GM18520 (cell line): ENCODE data around the gene SGPL1.

ENCODE experiments used
- ATAC-seq: cut with Tn5 transposase; IDR thresholded peaks from one replicate; pipeline ENCODE4 v1.9.1; 2021; ENCODE audit not compliant: unreplicated experiment

SGPL1 gene

DNA sequence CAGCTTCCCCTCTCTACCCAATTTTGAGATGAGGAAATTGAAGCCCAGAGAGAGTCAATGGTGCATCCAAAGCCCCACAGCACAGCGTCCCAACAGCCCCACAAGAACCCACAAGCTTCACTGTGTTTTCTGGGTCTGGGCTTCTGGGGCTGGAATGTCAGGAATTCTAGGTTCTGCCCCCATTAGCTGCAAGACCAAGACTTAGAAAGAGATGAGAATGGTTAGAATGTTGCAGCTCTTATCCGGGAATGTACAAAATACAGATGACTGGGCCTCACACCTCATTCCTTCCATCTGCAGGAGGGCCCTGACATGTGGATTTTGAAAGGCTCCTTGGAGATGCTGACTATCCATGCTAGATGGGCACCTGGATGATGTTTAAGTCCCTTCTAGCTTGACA is 6.0 kb upstream of the SGPL1 start:
- ATAC-seq: no peak

DNA sequence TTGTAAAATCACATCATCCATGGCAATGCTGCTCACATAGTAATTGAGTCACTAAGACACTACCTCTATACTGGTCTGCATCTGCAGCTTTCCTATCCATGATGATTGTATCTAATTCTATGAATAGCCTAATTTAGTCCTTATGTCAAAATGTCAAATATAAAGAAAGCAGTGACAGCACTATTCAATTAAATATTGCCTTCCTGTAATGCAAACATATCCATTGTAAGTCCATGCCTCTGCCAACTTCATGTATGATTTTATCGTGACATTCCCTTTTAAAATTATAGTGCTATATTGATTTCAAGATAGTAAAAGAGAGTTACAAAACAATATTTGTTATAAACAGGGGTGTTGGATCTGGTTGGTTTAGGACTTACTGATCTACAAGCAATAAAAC is 4.8 kb upstream of the SGPL1 start:
- no peak for ATAC-seq

DNA sequence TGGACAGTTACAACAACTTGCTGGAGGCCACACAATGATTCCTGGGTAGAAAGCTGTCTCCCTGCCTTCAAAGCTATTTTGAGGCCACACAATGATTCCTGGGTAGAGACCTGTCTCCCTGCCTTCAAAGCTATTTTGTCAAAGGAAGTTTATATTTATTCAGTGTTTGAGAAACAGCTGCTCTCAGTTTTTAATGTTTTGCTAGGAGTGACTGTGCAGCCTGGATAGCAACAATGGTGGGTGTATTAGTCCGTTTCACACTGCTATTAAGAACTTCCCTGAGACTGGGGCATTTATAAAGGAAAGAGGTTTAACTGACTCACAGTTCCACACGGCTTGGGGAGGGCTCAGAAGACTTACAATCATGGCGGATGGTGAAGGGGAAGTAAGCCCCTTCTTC is 3.9 kb upstream of the SGPL1 start:
- no peak for ATAC-seq

DNA sequence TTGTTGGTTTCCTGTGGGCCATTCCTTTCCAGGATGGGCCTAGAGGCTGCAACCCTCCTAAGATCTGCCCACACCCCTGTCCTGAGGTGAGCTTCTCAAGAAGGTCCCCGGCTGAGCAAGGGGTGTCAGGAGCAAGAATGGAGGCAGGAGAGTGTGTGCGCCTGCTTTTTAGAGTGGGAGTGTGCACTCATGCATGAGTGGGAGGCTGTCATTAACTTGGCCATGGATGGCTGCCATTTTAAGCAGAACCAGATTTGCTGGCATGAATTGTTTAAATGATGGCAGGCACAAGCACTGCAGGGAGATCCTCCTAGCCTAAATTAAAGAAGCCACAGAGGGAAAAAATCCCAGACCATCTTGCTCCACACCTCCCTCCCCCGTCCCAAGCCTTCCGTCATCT is 2.9 kb upstream of the SGPL1 start:
- no peak for ATAC-seq

DNA sequence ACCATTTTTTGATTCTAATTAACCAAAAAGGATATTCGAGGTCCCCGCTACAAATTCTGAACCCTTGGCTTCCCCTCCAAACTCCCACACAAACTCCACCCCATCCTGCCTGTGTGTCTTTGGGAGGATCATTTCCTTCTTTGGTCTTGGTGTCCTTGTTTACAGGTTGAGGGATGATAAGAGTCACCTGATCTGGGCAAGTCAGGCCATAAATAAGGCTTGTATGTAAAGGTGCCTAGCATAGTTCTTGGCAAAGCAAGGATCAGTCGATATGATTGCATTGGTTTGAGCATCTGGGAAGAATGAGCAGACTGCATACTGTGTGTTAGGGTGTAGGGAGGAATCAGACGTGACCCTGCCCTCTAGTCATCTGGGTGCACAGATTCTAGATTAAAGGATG is 1.6 kb upstream of the SGPL1 start:
- no peak for ATAC-seq

DNA sequence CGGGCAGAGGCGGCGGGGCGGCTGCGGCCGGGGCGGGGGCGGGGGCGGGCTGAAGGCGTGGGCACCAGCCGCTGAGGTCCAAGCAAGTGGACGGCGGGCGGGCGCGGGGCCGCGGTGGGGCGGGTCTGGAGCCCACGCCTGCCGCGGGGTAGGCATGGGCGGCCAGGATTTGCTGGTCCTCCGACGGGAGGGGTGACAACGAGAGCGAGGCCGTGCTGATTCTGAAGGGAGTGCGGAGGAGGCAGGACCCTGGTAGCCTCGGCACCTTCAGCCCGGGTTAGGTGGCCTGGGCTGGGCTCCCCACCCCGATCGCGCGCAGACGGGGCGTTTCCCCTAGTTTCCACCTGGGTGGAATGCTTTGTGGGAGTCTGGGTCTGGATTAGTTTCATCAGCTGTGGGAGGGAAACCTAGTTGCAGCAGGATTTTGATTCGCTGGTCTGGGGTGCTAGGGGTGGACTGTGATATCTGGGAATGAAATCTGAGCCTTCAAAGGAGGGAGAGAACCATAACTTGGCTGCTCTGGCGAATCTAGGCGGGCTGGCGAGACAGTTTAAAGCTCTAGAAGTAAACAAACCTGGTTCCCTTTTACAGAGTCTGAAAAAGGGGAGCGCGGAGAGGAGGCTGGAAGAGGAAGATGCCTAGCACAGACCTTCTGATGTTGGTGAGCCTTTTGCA is 609 bp downstream of the SGPL1 start:
- ATAC-seq: peak; percentile 14

DNA sequence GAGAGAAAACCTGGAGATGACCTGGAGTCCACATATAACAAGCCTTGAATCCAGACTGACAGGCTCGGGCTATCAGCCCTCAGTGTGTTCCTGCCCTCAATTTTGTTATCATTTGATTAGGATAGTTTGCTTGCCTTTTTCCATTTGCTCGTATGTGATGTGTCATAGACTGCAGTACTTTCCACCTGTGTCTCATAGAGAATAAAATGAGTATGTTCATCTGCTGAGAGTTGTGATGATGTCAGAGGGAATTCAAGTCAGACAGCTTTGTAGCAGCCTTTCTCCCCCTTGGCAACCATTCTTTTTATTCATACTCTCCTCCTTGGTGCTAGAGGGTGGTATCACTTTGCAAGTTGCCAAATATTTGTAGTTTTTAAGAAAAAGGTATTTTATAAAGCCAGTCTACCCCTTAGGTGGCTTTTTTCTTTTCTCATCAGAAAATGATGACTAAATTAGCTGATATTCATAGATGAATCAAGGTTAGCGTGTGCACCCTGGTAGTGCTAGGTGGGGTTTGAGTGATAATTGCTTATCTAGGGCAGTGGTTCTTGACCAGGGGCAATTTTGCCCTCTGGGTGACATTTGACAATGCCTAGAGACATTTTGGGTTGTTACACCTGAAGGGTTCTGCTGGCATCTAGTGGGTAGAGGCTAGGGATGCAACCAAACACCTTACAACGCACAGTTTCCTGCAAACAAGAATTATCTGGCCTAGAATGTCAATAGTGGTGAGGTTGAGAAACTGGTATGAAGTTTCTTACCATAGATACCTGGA is 5.4 kb downstream of the SGPL1 start:
- ATAC-seq: no peak

DNA sequence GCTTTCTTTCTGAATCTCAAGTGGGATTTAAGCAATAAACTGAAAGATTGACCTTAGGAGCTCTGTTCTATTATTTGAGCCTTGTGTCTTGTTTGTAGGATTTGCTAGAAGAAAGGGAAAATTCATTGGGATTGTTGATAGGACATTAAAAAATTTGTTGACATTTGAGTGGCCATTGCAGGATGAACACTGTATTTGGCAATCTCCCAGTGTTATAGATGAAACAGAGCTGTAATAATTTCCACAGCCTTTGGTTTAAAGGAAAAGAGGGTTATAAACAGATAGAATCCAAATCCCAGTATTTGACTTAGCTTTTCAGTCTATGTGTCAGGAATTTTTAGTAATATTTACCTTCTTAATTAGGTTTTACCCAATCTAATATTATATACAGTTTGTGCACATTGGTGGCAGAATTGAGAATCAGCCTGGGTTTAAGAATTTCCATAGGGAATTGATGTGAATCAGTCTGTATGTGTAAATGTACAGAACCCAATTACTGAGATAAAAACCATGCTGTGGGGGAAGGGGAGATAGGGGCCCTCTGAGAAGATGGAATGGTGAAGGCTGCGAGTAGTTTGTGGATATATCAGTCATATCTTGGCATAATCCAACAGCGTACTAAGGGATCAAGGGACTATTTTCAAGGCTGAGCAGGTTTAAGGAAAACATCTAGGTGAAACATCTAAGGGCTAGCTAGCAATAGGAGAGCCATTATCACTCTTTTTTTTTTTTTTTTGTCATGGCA is 6.5 kb downstream of the SGPL1 start:
- no peak for ATAC-seq

DNA sequence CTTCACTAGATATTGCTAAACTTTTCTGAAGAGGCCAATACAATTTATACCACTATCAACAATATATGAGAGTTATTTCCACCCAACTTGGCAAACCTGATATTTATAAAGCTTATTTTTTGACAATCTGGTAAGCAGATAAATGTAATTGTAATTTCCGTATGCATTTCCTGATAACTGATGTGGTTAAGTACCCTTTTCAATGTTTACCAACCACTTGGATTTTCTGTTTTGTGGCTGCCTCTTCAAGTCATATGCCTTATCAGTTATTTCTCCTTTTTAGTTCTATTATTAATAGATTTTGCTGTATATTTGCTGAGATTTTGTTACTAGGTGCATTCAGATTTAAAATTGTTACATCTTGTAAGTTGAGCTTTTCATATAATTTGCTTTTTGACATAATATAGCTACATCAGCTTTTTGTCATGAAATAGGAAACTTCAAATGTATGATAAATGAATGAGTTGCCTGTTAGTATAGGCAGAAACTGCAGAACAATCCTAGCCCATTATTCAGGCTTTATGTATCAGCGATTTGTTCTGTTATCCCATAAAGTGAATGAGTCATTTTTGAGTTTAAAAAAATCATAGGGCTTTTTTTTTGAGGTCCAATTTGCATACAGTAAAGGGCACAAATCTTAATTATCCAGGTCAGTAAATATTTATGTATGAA is 11.5 kb downstream of the SGPL1 start:
- no peak for ATAC-seq

DNA sequence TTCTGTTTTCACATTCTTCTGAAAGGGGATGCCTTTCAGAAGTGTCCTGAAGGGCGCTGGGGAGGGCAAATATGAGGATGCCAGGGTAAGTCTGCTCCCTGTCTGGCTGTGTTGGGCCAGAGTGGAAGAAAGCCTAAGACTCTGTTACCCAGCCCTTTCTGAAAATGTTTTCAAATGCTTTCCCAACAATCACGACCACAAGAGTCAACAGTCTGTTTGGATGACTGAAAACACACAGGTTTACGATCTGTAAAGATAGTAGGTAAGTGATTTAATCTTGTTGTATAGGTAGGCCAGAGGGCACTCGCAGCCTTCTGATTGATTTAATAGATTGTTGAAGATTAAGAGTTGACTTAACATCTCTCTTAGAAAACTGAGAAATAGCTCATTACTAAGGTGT is 13.2 kb downstream of the SGPL1 start:
- no peak for ATAC-seq

DNA sequence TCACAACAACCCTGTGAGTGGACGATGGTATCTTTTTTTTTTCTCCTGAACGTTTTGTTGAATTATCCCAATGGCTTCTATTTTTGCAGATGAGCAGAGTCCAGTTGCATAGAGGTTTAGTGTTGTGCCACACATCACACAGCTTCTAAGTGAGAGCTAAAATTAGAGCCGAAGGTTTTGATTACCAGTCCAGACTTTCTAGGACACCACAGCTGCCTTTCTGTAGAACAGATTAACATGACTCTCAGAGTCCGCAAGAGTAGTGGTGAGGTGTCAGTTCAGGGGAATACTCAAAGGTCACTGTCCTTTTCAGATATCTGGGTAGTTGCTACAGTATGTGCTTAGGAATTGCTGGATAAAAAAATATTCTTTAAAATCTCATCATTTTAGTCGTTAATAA is 13.8 kb downstream of the SGPL1 start:
- no peak for ATAC-seq

DNA sequence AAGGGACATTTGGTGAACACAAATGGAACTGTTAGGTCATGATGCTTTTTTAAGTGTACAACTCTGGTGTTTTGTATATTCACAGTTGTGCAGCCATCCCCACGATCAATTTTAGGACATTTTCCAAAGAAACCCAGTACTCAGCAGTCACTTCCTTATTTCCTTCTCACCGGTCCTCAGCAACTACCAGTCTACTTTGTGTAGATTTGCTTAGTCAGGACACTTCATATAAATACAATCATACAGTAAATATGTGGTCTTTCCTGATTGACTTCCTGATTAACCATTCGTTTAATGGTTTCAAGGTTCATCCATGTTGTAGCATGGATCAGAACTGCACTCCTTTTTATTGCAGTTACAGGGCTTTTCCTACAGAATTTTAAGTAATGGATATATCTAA is 14.4 kb downstream of the SGPL1 start:
- ATAC-seq: no peak

DNA sequence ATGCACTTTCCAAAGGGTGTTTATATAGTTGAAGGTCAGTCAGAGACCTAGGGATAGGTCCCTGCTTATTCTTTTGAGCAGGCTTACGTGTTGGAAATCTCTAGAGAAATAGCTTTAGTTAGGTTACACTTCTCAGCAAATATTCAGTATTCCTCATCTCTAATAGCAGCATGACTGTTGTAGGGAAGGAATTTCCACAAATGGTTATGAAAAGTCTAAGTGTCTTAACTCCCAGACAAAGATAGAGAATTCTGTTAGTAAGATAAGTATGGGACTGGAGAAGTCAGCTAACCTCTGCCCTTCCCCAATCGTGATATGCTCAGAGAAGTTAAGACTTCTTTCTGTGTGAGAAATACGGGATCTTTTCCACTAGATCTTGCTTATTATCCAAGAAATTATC is 16.5 kb downstream of the SGPL1 start:
- ATAC-seq: no peak

DNA sequence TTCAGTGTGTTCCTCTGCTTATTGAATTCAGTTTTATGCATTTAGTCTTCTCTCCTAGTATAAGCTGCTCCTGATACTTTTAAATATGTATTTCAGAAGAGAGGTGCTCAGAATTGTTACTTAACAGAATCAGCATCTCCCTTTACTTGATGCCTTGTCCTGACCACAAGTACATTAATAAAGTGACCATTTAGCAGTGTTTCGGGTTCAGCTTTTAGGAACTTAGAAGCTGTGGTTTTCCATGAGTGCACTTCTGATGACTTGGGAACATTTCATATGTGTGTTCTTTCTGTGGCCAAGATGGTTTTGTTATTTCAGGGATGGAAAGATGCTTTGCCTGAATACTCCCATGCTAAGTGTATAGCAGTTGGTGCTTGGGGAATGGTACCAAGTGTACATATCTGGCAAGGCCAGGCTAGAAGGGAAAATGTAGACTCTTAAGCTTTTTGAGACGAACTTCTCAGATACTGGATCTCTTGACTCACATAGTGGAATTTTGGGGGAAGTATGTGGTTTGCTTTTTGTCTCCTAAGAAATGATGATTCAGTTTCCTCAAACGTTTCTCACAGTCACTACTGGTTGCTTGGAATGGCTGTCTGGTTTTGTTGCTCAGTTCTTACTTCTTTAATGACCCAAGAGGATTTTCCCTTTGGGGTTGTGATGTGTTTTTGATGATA is 17.2 kb downstream of the SGPL1 start:
- ATAC-seq: no peak

DNA sequence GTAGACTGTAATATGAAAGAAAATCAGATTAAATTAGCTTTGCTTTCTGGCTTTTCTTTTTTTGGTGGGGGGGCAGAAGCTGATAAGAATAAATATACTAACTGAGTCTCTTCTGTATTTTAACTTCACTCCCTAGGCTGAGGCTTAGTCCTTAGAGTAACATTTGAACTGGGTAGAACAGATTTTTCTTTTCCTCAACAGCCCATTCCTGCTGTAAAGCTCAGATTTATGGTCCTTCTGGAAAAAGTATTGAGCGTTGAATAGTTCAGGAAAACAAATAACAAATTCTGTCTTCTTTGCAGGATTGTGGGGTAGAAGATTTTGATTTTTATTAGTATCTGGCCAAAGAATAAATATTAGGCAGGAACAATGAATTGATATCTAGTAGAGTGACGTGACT is 17.9 kb downstream of the SGPL1 start:
- no peak for ATAC-seq

DNA sequence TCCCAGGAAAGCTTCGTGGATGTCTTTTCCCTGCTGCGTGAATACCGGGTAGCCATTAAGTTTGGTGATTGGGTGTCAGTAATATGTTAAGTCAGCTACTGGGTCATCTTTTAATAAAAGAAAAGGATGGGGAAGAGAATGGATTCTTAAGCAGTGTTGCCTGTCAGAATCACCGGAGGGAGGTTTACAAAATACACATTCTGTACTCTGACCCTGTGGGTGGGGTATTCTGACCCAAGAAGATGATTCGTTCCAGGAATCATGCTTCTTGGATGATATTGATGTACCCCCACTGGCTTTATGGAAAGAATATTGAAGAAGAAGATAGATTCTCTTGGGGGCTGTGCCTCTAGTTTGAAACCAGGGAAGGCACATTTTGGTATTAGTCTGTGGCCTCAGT is 18.3 kb downstream of the SGPL1 start:
- no peak for ATAC-seq

DNA sequence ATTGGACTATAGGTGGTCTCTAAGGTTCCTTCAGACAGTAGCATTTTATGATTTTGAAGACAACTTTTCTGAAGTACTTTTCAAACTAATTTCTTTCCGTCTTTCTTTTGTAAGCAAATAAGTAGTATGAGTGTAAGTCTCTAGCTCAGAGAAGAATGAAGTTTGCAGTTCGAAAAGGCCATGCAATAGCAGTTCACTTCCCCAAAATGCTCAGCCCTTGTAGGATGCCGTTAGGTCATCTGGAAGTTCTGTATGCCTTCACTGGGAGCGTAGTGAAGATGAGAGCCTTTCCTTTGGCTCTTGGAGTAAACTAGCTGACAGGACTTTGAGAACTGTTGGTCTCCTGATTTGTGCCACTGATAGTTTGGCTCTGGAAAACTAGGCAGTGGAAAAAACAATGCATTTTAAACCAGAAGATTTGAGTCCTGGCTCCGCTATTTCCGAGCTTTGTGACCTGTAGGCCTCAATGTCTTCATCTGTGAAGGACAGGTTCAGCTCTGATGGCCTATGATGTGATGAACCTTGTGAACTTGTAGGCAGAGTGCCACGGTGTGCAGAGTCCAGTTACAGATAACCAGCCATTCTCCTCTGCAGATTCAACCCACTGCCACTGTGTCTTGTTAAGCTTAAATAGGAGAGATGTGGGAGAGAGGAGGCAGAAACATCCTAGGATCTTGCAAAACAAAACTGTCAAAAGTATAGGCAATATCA is 18.8 kb downstream of the SGPL1 start:
- ATAC-seq: no peak

DNA sequence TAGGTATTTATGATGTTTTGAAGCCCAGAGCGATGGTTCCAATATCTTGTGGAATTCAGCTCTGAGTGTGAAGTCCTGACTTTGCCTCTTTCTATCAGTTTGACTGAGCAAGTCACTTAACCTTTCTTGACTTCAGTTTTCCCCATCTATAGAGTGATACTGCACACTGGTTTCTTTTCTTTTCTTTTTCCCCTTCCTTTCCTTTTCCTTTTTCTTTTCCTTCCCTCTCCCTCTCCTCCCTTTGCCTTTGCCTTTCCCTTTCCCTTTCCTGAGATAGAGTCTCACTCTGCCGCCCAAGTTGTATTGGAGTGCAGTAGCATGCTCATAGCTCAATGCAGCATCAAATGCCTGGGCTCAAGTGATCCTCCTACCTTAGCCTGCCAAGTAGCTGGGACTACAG is 20.6 kb downstream of the SGPL1 start:
- ATAC-seq: no peak

DNA sequence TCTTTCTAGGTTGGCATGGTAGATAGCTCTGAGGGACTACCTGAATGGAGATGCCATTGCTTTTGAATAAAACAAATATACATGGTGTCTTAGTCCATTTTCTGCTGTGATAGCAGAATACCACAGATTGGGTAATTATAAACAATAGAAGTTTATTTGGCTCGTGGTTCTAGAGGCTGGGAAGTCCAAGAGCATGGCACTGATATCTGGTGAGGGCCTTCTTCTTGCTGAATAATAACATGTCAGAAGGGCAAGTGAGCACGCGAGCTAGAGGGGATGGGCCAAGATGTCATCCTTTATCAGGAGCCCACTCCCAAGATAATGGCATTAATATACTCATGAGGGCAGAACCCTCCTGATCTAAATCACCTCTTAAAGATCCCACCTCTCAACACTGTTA is 21.9 kb downstream of the SGPL1 start:
- ATAC-seq: no peak

DNA sequence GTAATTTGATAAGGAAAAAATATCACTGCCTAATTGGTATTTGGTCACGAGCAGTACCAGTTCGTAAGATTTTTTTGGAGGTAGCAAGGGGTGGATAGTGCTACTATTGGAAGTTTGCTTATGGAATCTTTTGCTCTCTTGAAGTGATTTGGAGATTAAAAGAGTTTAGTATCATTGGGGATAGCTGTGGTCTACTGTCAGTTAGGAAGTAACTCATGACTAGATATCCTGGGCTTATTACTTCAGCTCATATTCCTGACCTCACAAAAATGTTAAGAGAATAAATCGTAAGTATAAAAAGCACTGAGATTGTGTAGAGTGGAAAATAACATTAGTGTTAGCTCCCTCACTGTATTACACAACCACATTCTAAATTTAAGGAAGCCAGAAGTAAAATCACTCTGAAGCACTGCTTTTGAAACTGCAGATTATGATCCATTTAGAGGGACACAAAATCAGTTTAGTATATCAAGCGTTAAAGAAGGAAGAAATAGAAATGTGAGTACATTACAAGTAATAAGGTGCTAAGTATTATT is 22.6 kb downstream of the SGPL1 start:
- ATAC-seq: no peak
